HEK293 (cell line): ENCODE measurements around the gene SZRD1.

Experiments
- CTCF ChIA-PET: fragments of 350-600 bp; formaldehyde crosslinking; extraction: SDS; loops from one replicate; lab custom pipeline; 2021; ENCODE audit warnings: antibody characterized with exemption; lab: Yijun Ruan, JAX
- POLR2A ChIA-PET: fragments of 300-600 bp; formaldehyde crosslinking; extraction: SDS; loops from one replicate; lab custom pipeline; 2020; ENCODE audit warnings: antibody characterized with exemption, inconsistent platforms; lab: Yijun Ruan, JAX
- H3K27ac ChIP-seq: fragments of 200-500 bp; sonication (Bioruptor generic); 2 replicates; pipeline ENCODE4 v1.5.1; 2014; ENCODE audit warnings: low read depth, low read length, control low read depth, inconsistent platforms; ENCODE audit errors: extremely low read depth
- H3K36me3 ChIP-seq, 2 experiments: fragments of 200-500 bp in 1 of 2; sonication (Bioruptor generic) in 1 of 2; 1 replicate in 1 of 2; 2 replicates in 1 of 2; pipeline ENCODE4 v1.5.1; 2014 to 2017; ENCODE audit warnings: inconsistent platforms in 2 of 2, low read length in 2 of 2; ENCODE audit not compliant: control insufficient read depth in 2 of 2, insufficient read depth in 1 of 2
- H3K4me1 ChIP-seq: fragments of 200-500 bp; sonication (Bioruptor generic); 2 replicates; pipeline ENCODE4 v1.5.1; 2014; ENCODE audit warnings: mild to moderate bottlenecking, low read length, inconsistent platforms; ENCODE audit not compliant: control insufficient read depth, insufficient read depth
- H3K4me3 ChIP-seq: 2 replicates; pipeline ENCODE4 v1.5.1; 2011; ENCODE audit warnings: low read depth, mild to moderate bottlenecking, control low read depth, low read length, moderate library complexity
- H3K9me3 ChIP-seq: fragments of 200-500 bp; sonication (Bioruptor generic); 2 replicates; pipeline ENCODE4 v1.5.1; 2014; ENCODE audit warnings: low read depth, low read length, inconsistent platforms; ENCODE audit not compliant: control insufficient read depth, insufficient read depth
- GLI2 ChIP-seq: fragments of 450-650 bp; formaldehyde crosslinking; IDR thresholded peaks from 2 replicates; pipeline ENCODE4; 2017; ENCODE audit warnings: missing biosample characterization, missing genetic modification characterization, low read depth, borderline replicate concordance
- HOXA7 ChIP-seq: sonication (generic); formaldehyde crosslinking; IDR thresholded peaks from 2 replicates; pipeline ENCODE4 v1.8.1; 2022; ENCODE audit warnings: missing genetic modification reagents, borderline replicate concordance
- IKZF3 ChIP-seq: fragments of 450-650 bp; IDR thresholded peaks from 2 replicates; pipeline ENCODE4 v1.5.0; 2018; ENCODE audit warnings: missing biosample characterization, mild to moderate bottlenecking, missing genetic modification characterization, moderate library complexity
- REPIN1 ChIP-seq: fragments of 450-650 bp; formaldehyde crosslinking; IDR thresholded peaks from 2 replicates; pipeline ENCODE4 v1.5.1; 2017; ENCODE audit warnings: missing biosample characterization, missing genetic modification characterization, low read depth
- SP3 ChIP-seq: fragments of 450-650 bp; formaldehyde crosslinking; IDR thresholded peaks from 2 replicates; pipeline ENCODE4 v1.5.1; 2016; ENCODE audit warnings: missing biosample characterization, missing genetic modification characterization
- TRIM28 ChIP-seq: IDR thresholded peaks from 2 replicates; pipeline ENCODE4 v1.6.1; 2011; ENCODE audit warnings: low read length, control low read depth, borderline replicate concordance
- ZBTB48 ChIP-seq: fragments of 450-650 bp; formaldehyde crosslinking; IDR thresholded peaks from 2 replicates; pipeline ENCODE4 v1.5.1; 2016; ENCODE audit warnings: missing biosample characterization, missing genetic modification characterization
- ZBTB7A ChIP-seq: fragments of 450-650 bp; formaldehyde crosslinking; IDR thresholded peaks from 2 replicates; pipeline ENCODE4 v1.5.1; 2016; ENCODE audit warnings: low read depth, missing biosample characterization, missing genetic modification characterization
- ZFHX2 ChIP-seq: fragments of 450-650 bp; formaldehyde crosslinking; conservative IDR thresholded peaks from 2 replicates; pipeline ENCODE4 v1.5.1; 2016; ENCODE audit warnings: missing biosample characterization, missing genetic modification characterization
- ZFP69B ChIP-seq: fragments of 450-650 bp; formaldehyde crosslinking; IDR thresholded peaks from 2 replicates; pipeline ENCODE4 v1.5.1; 2016; ENCODE audit warnings: missing biosample characterization, missing genetic modification characterization
- ZNF112 ChIP-seq: fragments of 450-650 bp; formaldehyde crosslinking; IDR thresholded peaks from 2 replicates; pipeline ENCODE4 v1.5.0; 2017; ENCODE audit warnings: missing biosample characterization, missing genetic modification characterization
- ZNF146 ChIP-seq: fragments of 450-650 bp; formaldehyde crosslinking; IDR thresholded peaks from 2 replicates; pipeline ENCODE4 v1.5.1; 2016; ENCODE audit warnings: missing biosample characterization, missing genetic modification characterization
- ZNF169 ChIP-seq: fragments of 450-650 bp; formaldehyde crosslinking; IDR thresholded peaks from 2 replicates; pipeline ENCODE4 v1.5.1; 2016; ENCODE audit warnings: missing biosample characterization, missing genetic modification characterization
- ZNF2 ChIP-seq: fragments of 450-650 bp; formaldehyde crosslinking; IDR thresholded peaks from 2 replicates; pipeline ENCODE4 v1.5.1; 2016; ENCODE audit warnings: missing biosample characterization, missing genetic modification characterization
- ZNF239 ChIP-seq: fragments of 450-650 bp; formaldehyde crosslinking; IDR thresholded peaks from 2 replicates; pipeline ENCODE4 v1.5.1; 2016; ENCODE audit warnings: missing biosample characterization, missing genetic modification characterization
- ZNF302 ChIP-seq: fragments of 450-650 bp; formaldehyde crosslinking; IDR thresholded peaks from 2 replicates; pipeline ENCODE4 v1.5.1; 2016; ENCODE audit warnings: missing biosample characterization, missing genetic modification characterization, low read depth
- ZNF311 ChIP-seq: fragments of 450-650 bp; formaldehyde crosslinking; IDR thresholded peaks from 2 replicates; pipeline ENCODE4 v1.5.1; 2017; ENCODE audit warnings: missing biosample characterization, missing genetic modification characterization, borderline replicate concordance
- ZNF324 ChIP-seq: fragments of 450-650 bp; formaldehyde crosslinking; IDR thresholded peaks from 2 replicates; pipeline ENCODE4 v1.5.1; 2016; ENCODE audit warnings: missing biosample characterization, missing genetic modification characterization
- ZNF354C ChIP-seq: fragments of 450-650 bp; formaldehyde crosslinking; IDR thresholded peaks from 2 replicates; pipeline ENCODE4 v1.5.1; 2016; ENCODE audit warnings: missing biosample characterization, missing genetic modification characterization, low read depth, borderline replicate concordance
- ZNF426 ChIP-seq: fragments of 450-650 bp; formaldehyde crosslinking; IDR thresholded peaks from 2 replicates; pipeline ENCODE4 v1.5.1; 2017; ENCODE audit warnings: missing biosample characterization, missing genetic modification characterization, mild to moderate bottlenecking, inconsistent platforms, moderate library complexity
- ZNF501 ChIP-seq: fragments of 450-650 bp; formaldehyde crosslinking; IDR thresholded peaks from 2 replicates; pipeline ENCODE4 v1.5.1; 2016; ENCODE audit warnings: missing biosample characterization, missing genetic modification characterization
- ZNF544 ChIP-seq: fragments of 450-650 bp; formaldehyde crosslinking; IDR thresholded peaks from 2 replicates; pipeline ENCODE4 v1.5.0; 2017; ENCODE audit warnings: missing biosample characterization, missing genetic modification characterization
- ZNF670 ChIP-seq: fragments of 450-650 bp; formaldehyde crosslinking; IDR thresholded peaks from 2 replicates; pipeline ENCODE4 v1.5.1; 2016; ENCODE audit warnings: missing biosample characterization, missing genetic modification characterization, low read depth
- ZNF777 ChIP-seq: fragments of 450-650 bp; formaldehyde crosslinking; IDR thresholded peaks from 2 replicates; pipeline ENCODE4 v1.5.1; 2017; ENCODE audit warnings: missing biosample characterization, missing genetic modification characterization, borderline replicate concordance
- ZNF791 ChIP-seq: fragments of 450-650 bp; formaldehyde crosslinking; IDR thresholded peaks from 2 replicates; pipeline ENCODE4 v1.5.1; 2016; ENCODE audit warnings: missing biosample characterization, missing genetic modification characterization
- ZNF792 ChIP-seq: fragments of 450-650 bp; formaldehyde crosslinking; IDR thresholded peaks from 2 replicates; pipeline ENCODE4 v1.5.1; 2016; ENCODE audit warnings: missing biosample characterization, missing genetic modification characterization
- ZXDB ChIP-seq: fragments of 450-650 bp; formaldehyde crosslinking; IDR thresholded peaks from 2 replicates; pipeline ENCODE4 v1.5.1; 2016; ENCODE audit warnings: missing biosample characterization, missing genetic modification characterization
- TF ChIP-seq, protein P1 (sequence below): fragments of 450-650 bp; formaldehyde crosslinking; IDR thresholded peaks from 2 replicates; pipeline ENCODE4 v1.5.1; 2017; ENCODE audit warnings: missing biosample characterization, mild to moderate bottlenecking, missing genetic modification characterization, moderate library complexity
- TF ChIP-seq, protein P2 (sequence below): fragments of 450-650 bp; formaldehyde crosslinking; IDR thresholded peaks from 2 replicates; pipeline ENCODE4 v1.5.1; 2016; ENCODE audit warnings: missing biosample characterization, missing genetic modification characterization
- TF ChIP-seq, protein P3 (sequence below): fragments of 450-650 bp; formaldehyde crosslinking; IDR thresholded peaks from 2 replicates; pipeline ENCODE4 v1.5.1; 2017; ENCODE audit warnings: missing biosample characterization, missing genetic modification characterization

Gene SZRD1

DNA sequence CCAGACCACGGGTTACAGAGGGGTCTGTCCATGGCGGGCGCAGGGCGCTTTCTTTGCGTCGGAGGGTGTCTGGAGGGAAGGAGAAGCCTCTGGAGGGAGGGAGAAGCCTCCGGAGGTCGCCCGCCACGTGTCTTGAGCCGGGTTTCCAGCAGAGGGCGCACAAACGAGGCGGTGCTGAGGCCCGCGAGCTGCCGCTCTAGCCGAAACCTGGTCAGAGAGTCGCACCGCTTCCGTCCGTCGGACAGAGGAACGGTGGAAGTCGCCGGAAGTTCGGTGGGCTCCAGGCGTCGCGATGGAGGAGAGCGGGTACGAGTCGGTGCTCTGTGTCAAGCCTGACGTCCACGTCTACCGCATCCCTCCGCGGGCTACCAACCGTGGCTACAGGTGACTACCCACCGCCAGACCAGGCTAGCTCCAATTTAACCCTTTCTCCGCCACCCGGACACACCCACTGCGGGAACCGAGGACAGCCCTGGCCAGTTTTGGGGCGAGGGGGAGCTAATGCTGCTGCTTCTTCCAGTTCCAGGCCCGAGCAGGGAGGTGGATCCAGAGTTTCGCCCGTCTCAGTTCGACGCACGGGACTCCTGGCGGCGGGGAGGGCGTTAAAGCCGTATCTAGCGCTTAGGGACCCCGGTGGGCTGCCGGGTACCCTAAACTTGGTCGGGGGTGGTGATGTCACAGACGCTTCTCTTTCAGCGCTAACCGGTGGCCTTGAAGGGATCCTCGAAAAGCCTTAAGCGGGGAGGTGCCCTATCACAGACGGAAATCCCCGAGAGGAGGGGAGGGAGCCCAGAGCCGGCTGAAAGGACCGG is 73.6 kb downstream of the SZRD1 start, which contains the start of gene NECAP2:
NECAP2 (plus strand) TSS at position 255 of the 812 bp plus-strand sequence; CDS start at position 293, 38 bp downstream.
- ChIA-PET POLR2A (interaction anchor here (0.6 to 2.0 kb wide), 10 partner anchors 8 to 674 kb away, joined by 3 to 8 read pairs (median 3); partner anchors contain the start of gene SZRD1), CTCF (interaction anchor here (0.5 to 2.4 kb wide), 15 partner anchors 10 to 358 kb away, joined by 3 to 14 read pairs (median 4); no protein-coding TSS in a partner anchor)
- Histone ChIP-seq H3K36me3 (peaks cover 0 to 38% of the 10 kb centered on the region in 2 experiments; a peak in 2 of 3 replicates), H3K4me3 (peak within 1 kb of the TSS; percentile 89), H3K9me3 (no peaks in the 10 kb centered on the region), H3K4me1 (no peaks in the 10 kb centered on the region), H3K27ac (peak within 1 kb of the TSS; percentile 54; the same call in 1 of the 2 replicates)
- TF ChIP-seq, protein P1, sequence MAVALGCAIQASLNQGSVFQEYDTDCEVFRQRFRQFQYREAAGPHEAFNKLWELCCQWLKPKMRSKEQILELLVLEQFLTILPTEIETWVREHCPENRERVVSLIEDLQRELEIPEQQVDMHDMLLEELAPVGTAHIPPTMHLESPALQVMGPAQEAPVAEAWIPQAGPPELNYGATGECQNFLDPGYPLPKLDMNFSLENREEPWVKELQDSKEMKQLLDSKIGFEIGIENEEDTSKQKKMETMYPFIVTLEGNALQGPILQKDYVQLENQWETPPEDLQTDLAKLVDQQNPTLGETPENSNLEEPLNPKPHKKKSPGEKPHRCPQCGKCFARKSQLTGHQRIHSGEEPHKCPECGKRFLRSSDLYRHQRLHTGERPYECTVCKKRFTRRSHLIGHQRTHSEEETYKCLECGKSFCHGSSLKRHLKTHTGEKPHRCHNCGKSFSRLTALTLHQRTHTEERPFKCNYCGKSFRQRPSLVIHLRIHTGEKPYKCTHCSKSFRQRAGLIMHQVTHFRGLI: 0 out of 2 replicates have a peak, but pooled peaks have one; percentile 26
- TF ChIP-seq ZNF169 (tag by site-specific recombination) (no peak), ZNF354C (no peak), ZNF311 (no peak), ZNF792 (no peak), ZFP69B (peak; percentile 89), ZNF544 (no peak), ZBTB7A (tag by site-specific recombination) (peak; percentile 83), ZNF146 (tag by site-specific recombination) (peak; percentile 4), TRIM28 (peak; percentile 52; the same call in 1 of the 2 replicates), ZNF324 (peak; percentile 93), ZNF777 (tag by site-specific recombination) (peak; percentile 68; the same call in 1 of the 2 replicates), ZNF2 (tag by site-specific recombination) (peak; percentile 90), ZNF239 (peak; percentile 26; the same call in 1 of the 2 replicates), ZXDB (peak; percentile 90), HOXA7 (no peak), ZNF302 (tag by site-specific recombination) (no peak), GLI2 (tag by site-specific recombination) (no peak), ZBTB48 (peak; percentile 97), ZNF501 (tag by site-specific recombination) (peak; percentile 65; the same call in 1 of the 2 replicates), ZNF791 (no peak), ZNF670 (tag by site-specific recombination) (no peak), IKZF3 (tag by site-specific recombination) (no peak; the same call in 1 of the 2 replicates), REPIN1 (tag by site-specific recombination) (peak; percentile 73; the same call in 1 of the 2 replicates), SP3 (peak; percentile 64), ZNF426 (no peak), ZNF112 (tag by site-specific recombination) (no peak), ZFHX2 (tag by site-specific recombination) (no peak)
- TF ChIP-seq, protein P2, sequence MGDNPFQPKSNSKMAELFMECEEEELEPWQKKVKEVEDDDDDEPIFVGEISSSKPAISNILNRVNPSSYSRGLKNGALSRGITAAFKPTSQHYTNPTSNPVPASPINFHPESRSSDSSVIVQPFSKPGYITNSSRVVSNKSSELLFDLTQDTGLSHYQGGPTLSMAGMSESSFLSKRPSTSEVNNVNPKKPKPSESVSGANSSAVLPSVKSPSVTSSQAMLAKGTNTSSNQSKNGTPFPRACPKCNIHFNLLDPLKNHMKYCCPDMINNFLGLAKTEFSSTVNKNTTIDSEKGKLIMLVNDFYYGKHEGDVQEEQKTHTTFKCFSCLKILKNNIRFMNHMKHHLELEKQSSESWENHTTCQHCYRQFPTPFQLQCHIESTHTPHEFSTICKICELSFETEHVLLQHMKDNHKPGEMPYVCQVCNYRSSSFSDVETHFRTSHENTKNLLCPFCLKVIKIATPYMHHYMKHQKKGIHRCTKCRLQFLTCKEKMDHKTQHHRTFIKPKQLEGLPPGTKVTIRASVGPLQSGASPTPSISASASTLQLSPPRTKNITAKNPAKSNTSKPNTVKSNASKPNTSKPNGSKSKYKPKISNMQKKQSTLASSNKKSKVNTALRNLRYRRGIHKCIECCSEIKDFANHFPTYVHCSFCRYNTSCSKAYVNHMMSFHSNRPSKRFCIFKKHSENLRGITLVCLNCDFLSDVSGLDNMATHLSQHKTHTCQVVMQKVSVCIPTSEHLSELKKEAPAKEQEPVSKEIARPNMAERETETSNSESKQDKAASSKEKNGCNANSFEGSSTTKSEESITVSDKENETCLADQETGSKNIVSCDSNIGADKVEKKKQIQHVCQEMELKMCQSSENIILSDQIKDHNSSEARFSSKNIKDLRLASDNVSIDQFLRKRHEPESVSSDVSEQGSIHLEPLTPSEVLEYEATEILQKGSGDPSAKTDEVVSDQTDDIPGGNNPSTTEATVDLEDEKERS: no peak
- TF ChIP-seq, protein P3, sequence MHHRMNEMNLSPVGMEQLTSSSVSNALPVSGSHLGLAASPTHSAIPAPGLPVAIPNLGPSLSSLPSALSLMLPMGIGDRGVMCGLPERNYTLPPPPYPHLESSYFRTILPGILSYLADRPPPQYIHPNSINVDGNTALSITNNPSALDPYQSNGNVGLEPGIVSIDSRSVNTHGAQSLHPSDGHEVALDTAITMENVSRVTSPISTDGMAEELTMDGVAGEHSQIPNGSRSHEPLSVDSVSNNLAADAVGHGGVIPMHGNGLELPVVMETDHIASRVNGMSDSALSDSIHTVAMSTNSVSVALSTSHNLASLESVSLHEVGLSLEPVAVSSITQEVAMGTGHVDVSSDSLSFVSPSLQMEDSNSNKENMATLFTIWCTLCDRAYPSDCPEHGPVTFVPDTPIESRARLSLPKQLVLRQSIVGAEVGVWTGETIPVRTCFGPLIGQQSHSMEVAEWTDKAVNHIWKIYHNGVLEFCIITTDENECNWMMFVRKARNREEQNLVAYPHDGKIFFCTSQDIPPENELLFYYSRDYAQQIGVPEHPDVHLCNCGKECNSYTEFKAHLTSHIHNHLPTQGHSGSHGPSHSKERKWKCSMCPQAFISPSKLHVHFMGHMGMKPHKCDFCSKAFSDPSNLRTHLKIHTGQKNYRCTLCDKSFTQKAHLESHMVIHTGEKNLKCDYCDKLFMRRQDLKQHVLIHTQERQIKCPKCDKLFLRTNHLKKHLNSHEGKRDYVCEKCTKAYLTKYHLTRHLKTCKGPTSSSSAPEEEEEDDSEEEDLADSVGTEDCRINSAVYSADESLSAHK: peak; percentile 24; the same call in 1 of the 2 replicates
